Transverse colon (tissue), 4 donors: ENCODE data around the gene MYO5B. TPM values are rescaled to one million over a fixed set of nuclear protein-coding genes. Genes with fewer than 3 reads are reported as not detected.
A peak's percentile ranks its signal among the peaks of the same experiment; 100 is the strongest.
"Not testable (repeated sequence)": the region's sequence is repeated elsewhere in the genome, so short reads cannot be mapped to it uniquely, and the experiment has no call there.

ENCODE experiments used
- DNase-seq: peaks from one replicate; pipeline ENCODE4 v3.0.0-alpha.2; 2019
- H3K27ac ChIP-seq, 4 donors: fragments of 200-600 bp; sonication (generic); 2 replicates each; pipeline ENCODE4 v1.5.1; 2016 to 2018; ENCODE audit warnings: inconsistent platforms in 4 of 4
- H3K27me3 ChIP-seq: fragments of 200-600 bp; sonication (generic); 2 replicates; pipeline ENCODE4 v1.5.1; 2017; ENCODE audit warnings: inconsistent platforms
- H3K36me3 ChIP-seq, 4 donors: fragments of 200-600 bp; sonication (generic); 2 replicates each; pipeline ENCODE4 v1.5.1; 2017 to 2019; ENCODE audit warnings: inconsistent platforms in 4 of 4
- H3K4me1 ChIP-seq, 4 donors: fragments of 200-600 bp; sonication (generic); 2 replicates each; pipeline ENCODE4 v1.5.1; 2017 to 2020; ENCODE audit warnings: inconsistent platforms in 4 of 4
- H3K4me3 ChIP-seq, 4 donors: fragments of 200-600 bp; sonication (generic); 1 replicate in 1 of 4; 2 replicates in 3 of 4; pipeline versions ENCODE4 v1.5.1 to v1.6.1; 2017 to 2019; ENCODE audit warnings: inconsistent platforms in 4 of 4
- H3K9me3 ChIP-seq, 2 donors: fragments of 200-600 bp; sonication (generic); 2 replicates each; pipeline ENCODE4 v1.5.1; 2017 to 2019; ENCODE audit warnings: inconsistent platforms in 2 of 2
- EP300 ChIP-seq: sonication (generic); formaldehyde crosslinking; IDR thresholded peaks from one replicate; pipeline ENCODE4 v1.6.1; 2017; ENCODE audit warnings: antibody characterized with exemption, low read depth
- POLR2A ChIP-seq: fragments of 450-650 bp; IDR thresholded peaks from one replicate; pipeline ENCODE4 v1.6.1; 2016; ENCODE audit warnings: antibody characterized with exemption, mild to moderate bottlenecking, moderate library complexity
- POLR2AphosphoS5 ChIP-seq, 3 donors: sonication (generic); formaldehyde crosslinking; IDR thresholded peaks; one replicate each; pipeline ENCODE4 v1.6.1; 2016; ENCODE audit warnings: antibody characterized with exemption in 3 of 3
- WGBS, 2 donors: methylation state at CpG; one replicate each; pipeline ENCODE4 v1.1.5; 2018; ENCODE audit warnings: low coverage in 1 of 2; 5-methylcytosine and 5-hydroxymethylcytosine counted together
- in situ Hi-C, 4 donors: fragments of 200-750 bp; cut with MboI; loops; one replicate each; pipeline versions ENCODE4 v1.15.0 to v1.15.1; 2017; ENCODE audit warnings: low sequenced_read_pairs in 3 of 4, low pct_ligation_motif_present in 1 of 4, low pct_unique_long_range_greater_than_20kb in 1 of 4
- intact Hi-C: fragments of 100-400 bp; cut with DNase I; formaldehyde crosslinking; loops from one replicate; pipeline ENCODE4 v1.15.1; 2023; ENCODE audit warnings: low total_unique reads
- total RNA-seq, 4 donors: library from RNA; depleted of rRNA; stranded (reverse); fragments of >200 nt; gene quantifications; one replicate each; pipeline ENCODE4 v1.1.0, GENCODE V29; 2016
- TF ChIP-seq, protein P1 (sequence below), 5 experiments: fragments of 200-600 bp in 3 of 5; fragments of 450-650 bp in 2 of 5; sonication (generic) in 3 of 5; IDR thresholded peaks; 1 replicate in 2 of 5; 2 replicates in 3 of 5; pipeline ENCODE4 v1.5.1; 2016 to 2017; ENCODE audit warnings: antibody characterized with exemption in 5 of 5, inconsistent platforms in 3 of 5, mild to moderate bottlenecking in 2 of 5, moderate library complexity in 1 of 5

The MYO5B gene
- total RNA-seq, 4 donors from 2014 or later, result 96.7 to 144 (median 114) TPM

DNA sequence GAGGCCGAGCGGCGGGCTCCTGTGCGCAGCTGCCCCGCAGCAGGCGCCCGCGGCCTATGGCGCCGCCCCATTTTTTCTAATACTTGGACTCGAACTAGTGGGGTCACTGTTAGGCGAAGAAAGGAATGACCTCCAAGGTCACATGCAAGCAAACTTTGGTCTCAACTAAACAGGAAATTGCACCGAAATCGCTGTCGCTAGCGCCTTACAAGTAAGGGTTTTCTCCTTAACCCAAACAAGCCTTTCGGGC lies 382.0 kb downstream of the MYO5B start:
- Histone ChIP-seq H3K4me1 (peaks cover 0 to 33% (median 31%) of the 10 kb centered on the region in 4 donors), H3K4me3 (peak overlapping the region; percentile 53 to 85 (median 68)), H3K9me3 (no peaks in the 10 kb centered on the region), H3K27me3 (no peaks in the 10 kb centered on the region), H3K36me3 (no peaks in the 10 kb centered on the region), H3K27ac (peak overlapping the region; percentile 96 to 98 (median 98))
- TF ChIP-seq POLR2A (no peak), EP300 (no peak), POLR2AphosphoS5 (IDR thresholded peaks at IDR 0.05) (no peak)
- TF ChIP-seq, protein P1, sequence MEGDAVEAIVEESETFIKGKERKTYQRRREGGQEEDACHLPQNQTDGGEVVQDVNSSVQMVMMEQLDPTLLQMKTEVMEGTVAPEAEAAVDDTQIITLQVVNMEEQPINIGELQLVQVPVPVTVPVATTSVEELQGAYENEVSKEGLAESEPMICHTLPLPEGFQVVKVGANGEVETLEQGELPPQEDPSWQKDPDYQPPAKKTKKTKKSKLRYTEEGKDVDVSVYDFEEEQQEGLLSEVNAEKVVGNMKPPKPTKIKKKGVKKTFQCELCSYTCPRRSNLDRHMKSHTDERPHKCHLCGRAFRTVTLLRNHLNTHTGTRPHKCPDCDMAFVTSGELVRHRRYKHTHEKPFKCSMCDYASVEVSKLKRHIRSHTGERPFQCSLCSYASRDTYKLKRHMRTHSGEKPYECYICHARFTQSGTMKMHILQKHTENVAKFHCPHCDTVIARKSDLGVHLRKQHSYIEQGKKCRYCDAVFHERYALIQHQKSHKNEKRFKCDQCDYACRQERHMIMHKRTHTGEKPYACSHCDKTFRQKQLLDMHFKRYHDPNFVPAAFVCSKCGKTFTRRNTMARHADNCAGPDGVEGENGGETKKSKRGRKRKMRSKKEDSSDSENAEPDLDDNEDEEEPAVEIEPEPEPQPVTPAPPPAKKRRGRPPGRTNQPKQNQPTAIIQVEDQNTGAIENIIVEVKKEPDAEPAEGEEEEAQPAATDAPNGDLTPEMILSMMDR (IDR thresholded peaks at IDR 0.05), result no peak
- in situ Hi-C loops (no loop called here), intact Hi-C loops (no loop called here)
- 0 to 6% methylated on average over 6 to 15 of the region's 17 CpGs for WGBS, 2 donors
- DNase-seq, result peak; percentile 43

DNA sequence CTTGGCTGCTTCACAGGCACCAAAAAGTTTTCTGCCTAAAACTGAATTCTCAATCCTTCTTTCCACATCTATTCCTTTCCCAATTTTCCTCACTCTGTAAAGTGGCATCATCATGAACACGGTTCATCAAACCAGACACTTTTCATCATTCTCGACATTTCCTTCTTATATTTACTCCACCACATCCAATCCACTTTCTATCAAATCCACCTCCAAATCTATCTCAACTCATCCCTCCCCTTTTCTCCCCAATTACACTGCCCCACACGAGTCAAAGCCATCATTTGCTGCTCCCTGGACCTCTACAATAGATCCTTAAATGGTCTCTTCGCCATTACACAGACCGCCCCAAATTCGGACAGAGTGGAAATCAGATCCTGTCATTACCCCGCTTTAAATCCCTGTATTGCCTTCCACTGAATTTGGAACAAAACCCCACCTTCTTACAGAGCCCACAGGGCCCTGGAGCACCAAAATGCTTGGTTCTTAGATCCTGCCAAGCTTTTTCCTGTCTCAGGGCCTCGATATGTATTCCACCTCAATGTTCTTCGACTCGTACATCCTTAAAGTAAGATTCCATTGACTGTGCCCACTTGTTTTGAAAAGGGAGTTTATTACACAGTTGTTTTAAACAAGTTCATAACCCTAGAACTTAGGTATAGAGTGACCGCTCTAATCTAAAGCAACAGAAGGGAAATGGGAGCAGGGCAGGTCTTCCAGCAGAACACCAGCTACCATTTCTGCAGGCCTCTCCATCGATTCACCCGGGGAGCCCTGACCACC lies 382.5 kb downstream of the MYO5B start:
- no peak for DNase-seq
- Histone ChIP-seq H3K4me3 (peak overlapping the region; percentile 53 to 85 (median 68)), H3K9me3 (no peaks in the 10 kb centered on the region), H3K27me3 (no peaks in the 10 kb centered on the region), H3K4me1 (peaks cover 0 to 28% (median 27%) of the 10 kb centered on the region in 4 donors), H3K36me3 (no peaks in the 10 kb centered on the region), H3K27ac (peak overlapping the region; percentile 96 to 98 (median 98))
- in situ Hi-C loops, result no loop called here
- intact Hi-C loops, result no loop called here
- WGBS, 2 donors, result 26 to 39% methylated on average over 12 to 13 of the region's 13 CpGs
- TF ChIP-seq POLR2AphosphoS5 (IDR thresholded peaks at IDR 0.05), result no peak
- TF ChIP-seq, protein P1 (IDR thresholded peaks at IDR 0.05), result no peak
- TF ChIP-seq EP300, result no peak
- TF ChIP-seq POLR2A, result no peak

DNA sequence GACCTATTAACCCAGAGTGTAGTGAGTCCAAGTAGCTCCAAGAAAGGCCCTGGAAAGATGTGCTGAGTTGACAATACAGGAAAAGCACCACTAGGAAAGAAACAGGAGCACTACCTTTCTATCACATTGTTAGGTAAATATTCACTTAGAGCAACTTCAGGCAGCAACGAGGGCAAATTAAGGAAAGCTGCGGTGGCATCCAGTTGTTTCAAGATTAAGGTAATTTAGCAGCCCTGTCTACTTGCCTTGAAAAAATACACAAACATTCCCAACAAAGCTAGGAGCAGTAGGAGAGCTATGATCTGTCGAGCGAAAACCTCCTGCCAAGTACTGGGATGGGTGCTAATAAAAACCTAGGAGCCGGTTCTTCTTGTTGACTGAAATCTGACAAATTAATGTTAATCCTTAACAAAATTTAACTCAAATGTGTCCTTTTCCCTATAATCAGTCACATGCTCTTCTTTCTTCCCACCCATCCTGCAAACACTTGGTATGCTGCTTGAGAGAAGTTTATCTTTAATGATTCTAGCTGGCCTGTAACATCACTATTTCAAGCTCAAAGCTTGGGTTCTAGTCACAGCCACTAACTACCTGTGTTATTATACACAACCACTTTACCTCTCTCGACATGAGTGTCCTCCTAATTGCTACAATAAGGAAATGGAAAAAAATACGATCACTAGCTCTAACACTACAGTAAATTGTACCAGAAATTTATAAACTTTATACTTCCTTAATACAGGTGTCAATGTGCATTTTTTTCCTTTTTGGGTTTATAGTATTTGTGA lies 383.6 kb downstream of the MYO5B start:
- no peaks in the 10 kb centered on the region for H3K27me3 ChIP-seq
- H3K4me3 ChIP-seq, result peak overlapping the region in 1 of 4 donors; percentile 68
- no peaks in the 10 kb centered on the region for H3K9me3 ChIP-seq
- 33 to 35% methylated on average over 2 to 7 of the region's 7 CpGs for WGBS, 2 donors
- TF ChIP-seq EP300, result no peak
- TF ChIP-seq, protein P1 (IDR thresholded peaks at IDR 0.05), result peak in 2 of 5 experiments; percentile 28 to 43
- peak; percentile 34 for TF ChIP-seq POLR2A
- peak in 1 of 3 donors; percentile 68 for TF ChIP-seq POLR2AphosphoS5 (IDR thresholded peaks at IDR 0.05)
- H3K36me3 ChIP-seq, result no peaks in the 10 kb centered on the region
- peaks cover 0 to 27% (median 25%) of the 10 kb centered on the region in 4 donors for H3K4me1 ChIP-seq
- in situ Hi-C loops (no loop called here), intact Hi-C loops (no loop called here)
- DNase-seq, result peak; percentile 22
- H3K27ac ChIP-seq, result peak overlapping the region; percentile 96 to 98 (median 98)

DNA sequence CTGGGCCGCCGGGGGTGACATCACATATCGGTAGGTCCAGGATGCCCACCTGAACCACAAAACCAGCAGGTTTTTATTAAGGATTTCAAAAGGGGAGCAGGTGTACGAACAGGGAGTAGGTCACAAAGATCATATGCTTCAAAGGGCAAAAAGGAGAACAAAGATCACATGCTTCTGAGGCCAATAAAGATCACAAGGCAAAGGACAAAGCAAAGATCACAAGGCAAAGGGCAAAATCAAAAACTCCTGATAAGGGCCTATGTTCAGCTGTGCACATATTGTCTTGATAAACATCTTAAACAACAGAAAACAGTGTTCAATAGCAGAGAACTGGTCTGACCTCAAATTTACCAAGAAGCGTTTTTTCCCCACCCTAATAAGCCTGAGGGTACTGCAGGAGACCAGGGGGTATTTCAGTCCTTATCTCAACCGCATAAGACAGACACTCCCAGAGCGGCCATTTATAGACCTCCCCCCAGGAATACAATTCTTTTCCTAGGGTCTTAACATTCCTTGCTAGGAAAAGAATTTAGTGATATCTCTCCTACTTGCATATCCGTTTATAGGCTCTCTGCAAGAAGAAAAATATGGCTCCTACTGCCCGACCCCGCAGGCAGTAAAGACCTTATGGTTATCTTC lies 386.3 kb downstream of the MYO5B start:
- H3K27me3 ChIP-seq, intact Hi-C loops, H3K27ac ChIP-seq, H3K9me3 ChIP-seq, in situ Hi-C loops, H3K4me3 ChIP-seq, H3K36me3 ChIP-seq, DNase-seq: not testable (repeated sequence)
- 90 to 100% methylated on average over 3 to 10 of the region's 10 CpGs for WGBS, 2 donors
- H3K4me1 ChIP-seq, result peaks cover 0 to 22% (median 20%) of the 10 kb centered on the region in 4 donors
